Activated CD8-positive, alpha-beta memory T cell treated with anti-CD3 and anti-CD28 coated beads, Interleukin-2, amount 50 U/mL, for 48 hours (primary cell): ENCODE measurements around the gene C10orf90.
"Not testable (repeated sequence)": the region's sequence is repeated elsewhere in the genome, so short reads cannot be mapped to it uniquely, and the experiment has no call there.

Experiments
- DNase-seq: peaks from one replicate; pipeline ENCODE4 v3.0.0-alpha.2; 2020

Gene C10orf90

DNA sequence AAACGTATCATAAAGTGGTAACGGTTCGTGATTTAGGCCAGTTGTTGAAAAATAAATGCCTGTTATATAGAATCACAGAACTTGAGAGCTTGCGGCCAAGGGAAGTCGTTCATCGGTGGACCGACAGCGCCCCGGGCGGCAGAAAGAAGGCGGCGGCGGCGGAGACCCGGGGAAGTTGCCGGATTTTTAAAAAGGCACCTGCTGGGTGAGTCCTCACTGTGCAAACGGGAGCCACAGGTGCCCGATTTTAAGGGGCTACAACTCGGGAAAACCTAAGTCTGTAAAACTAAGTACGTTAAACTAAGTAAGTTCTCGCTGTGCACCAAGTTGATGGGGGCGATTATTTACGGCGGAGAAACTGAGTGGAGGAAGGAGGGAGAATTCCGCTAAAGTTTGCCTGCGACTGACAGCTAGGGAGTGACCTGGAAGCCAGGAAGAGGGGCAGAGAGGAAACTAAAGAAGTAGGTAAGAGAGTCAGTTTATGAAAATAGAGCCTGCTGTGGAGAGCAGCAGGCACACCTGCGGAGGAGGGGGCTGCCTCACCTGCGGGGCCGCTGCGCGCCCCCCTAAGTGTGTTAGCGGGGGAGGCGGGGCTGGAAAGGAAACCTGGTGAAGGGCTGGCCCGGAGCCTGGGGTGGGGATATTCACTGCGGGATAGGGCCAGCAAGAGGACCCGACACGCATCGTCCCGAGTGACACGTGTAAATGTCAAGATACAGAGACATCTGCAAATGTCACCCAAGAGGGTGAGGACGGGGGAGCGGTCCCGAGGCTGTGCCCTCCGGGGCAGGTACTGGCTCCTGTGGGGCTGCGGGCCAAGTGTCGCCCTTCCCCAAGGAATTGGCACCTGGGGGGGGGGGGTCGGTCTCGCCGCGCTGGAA is 283.2 kb downstream of the C10orf90 start:
- DNase-seq = peak; percentile 68

DNA sequence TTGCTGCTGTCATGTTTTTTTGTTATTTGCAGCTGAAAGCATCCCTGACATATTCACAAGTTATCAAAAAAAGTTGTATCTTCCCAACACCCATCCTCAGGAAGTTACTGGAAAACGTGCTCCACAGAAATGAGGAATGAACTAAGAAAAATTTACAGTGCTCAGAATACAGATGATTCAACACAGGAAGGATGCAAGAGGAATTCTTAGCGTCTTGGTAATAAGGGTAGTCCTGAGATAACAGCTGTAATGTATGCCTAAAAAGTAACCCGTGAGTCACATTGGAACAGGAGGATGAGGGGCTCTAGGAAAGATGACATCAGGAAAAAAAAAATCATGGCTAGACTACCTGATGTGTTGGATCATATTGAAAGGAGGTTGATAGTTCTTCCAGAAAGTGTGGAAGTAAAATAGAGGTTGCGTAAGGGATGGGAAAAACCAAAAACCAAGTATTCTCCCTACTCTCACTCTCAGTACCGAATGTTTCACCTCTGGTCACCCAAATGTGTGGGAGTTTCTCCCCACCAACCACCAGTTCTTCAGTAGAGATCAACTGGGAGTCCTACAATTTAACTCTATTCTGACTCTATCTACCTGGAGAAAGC is 286.1 kb downstream of the C10orf90 start:
- DNase-seq = no peak

DNA sequence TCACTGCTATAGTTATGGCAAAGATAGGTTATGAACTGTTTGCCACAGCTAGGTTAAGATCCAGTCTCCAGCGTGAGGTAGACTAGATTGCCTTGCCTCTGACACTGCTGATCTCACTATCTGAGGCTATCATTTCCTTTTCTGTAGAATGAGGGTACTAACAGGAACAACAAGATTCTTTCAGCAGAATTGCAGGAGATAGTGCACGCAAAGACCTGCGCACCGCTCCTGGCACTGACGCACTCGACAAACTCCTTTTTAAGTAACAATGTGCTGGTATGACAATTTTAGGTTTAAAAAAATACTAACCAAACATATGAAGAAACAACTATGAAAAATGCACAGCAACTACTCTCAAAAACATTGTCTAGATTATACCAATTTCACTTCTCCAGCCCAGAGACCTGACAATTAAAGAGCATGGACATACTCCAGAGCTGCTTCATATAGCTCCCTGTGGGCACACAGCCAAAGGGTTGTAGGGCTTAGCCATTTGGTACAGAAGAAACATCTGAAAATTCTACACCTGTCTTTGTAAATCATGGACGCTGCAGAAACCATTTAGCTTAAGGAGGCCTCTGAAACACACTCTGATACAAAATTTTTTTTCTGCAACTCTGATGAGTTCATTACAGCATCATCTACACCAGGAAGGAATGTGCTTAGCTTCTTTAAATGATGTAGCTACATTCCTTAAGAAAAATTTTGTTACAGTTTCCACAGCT is 290.0 kb downstream of the C10orf90 start:
- no peak for DNase-seq

DNA sequence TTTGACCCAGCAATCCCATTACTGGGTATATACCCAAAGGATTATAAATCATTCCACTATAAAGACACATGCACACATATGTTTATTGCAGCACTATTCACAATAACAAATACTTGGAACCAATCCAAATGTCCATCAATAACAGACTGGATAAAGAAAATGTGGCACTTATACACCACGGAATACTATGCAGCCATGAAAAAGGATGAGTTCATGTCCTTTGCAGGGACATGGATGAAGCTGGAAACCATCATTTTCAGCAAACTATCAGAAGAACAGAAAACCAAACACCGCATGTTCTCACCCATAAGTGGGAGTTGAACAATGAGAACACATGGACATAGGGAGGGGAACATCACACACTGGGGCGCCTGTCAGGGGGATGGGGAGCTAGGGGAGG is 291.3 kb downstream of the C10orf90 start:
- not testable (repeated sequence) for DNase-seq

DNA sequence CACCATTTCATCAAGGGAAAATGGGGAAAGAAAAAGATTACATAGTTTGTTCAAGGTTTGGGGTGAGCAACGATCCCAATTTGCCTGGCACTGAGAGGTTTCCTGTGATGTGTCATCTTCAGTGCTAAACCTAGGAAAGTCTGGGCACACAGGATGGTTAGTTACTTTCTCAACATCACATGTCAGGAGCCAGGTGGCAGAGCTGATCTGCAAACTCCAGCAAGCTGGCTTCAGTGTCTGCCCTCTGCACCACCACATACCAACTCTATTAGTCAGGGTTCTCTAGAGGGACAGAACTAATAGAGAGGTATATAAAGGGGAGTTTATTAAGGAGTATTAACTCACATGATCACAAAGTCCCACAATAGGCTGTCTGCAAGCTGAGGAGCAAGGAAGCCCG is 293.5 kb downstream of the C10orf90 start:
- DNase-seq = no peak

DNA sequence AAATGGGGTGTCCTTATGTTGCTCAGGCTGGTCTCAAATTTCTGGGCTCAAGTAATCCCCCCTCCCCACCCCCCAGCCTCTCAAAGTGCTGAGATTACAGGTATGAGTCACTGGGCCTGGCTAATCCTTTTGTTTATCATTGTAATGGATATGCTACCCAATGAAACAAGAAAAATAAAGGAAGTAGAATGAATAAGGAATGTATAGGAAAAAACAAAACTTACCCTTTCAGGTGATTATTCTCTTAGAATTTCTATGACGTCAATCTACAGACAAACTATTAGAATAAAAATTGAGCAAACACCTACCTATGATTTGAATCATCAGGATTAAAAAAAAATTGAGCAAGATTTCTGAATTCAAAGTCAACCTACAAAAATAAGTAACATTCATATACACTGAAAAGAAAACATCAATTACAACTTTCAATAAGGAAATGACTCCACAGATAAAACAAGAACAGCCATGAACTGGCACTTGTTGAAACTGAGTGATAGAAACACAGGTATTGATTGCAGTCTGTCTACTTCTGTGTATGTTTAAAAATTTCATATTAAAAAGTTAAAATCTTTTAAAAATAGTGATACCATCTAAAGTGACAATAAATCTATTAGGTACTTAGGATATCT is 294.5 kb downstream of the C10orf90 start:
- DNase-seq = no peak

- no peak for DNase-seq
Measured at GRCh38 chr10:126375299-126375698, 295.2 kb downstream of the C10orf90 start.
